Left kidney (tissue), 8 donors: ENCODE data around the gene GNPAT. TPM values are rescaled to one million over a fixed set of nuclear protein-coding genes. Genes with fewer than 3 reads are reported as not detected.
A peak's percentile ranks its signal among the peaks of the same experiment; 100 is the strongest.

ENCODE experiments used
- DNase-seq: peaks from one replicate; pipeline ENCODE4 v3.0.0-alpha.2; 2013
- long read RNA-seq, 8 donors: transcript quantifications; one replicate each; lab custom pipeline, GENCODE V29; 2026
- polyA plus RNA-seq: library from polyadenylated mRNA; unstranded; fragments of 120-200 nt; gene quantifications from one replicate; pipeline ENCODE4 v1.2.1, GENCODE V29; 2013; ENCODE audit not compliant: insufficient read length

Gene GNPAT
- 82.2 TPM for polyA plus RNA-seq
- long read RNA-seq, donor 1, transcript GNPAT-201 (16 exons, 2,643 nt) = major isoform, 15 of 18 reads
- long read RNA-seq, donor 1, partial matches to known transcripts = 0 of 18 reads
- long read RNA-seq, donor 1, other reads (novel, unspliced or antisense) = 0 of 18 reads
- long read RNA-seq, donor 2, transcript GNPAT-201 (16 exons, 2,643 nt) = major isoform, 10 of 12 reads
- long read RNA-seq, donor 2, partial matches to known transcripts = 0 of 12 reads
- long read RNA-seq, donor 2, other reads (novel, unspliced or antisense) = 0 of 12 reads
- long read RNA-seq, donor 3, transcript GNPAT-201 (16 exons, 2,643 nt) = major isoform, 5 of 15 reads
- long read RNA-seq, donor 3, partial matches to known transcripts = 9 of 15 reads
- long read RNA-seq, donor 3, other reads (novel, unspliced or antisense) = 0 of 15 reads
- long read RNA-seq, donor 4 = 0 reads
- long read RNA-seq, donor 5, transcript GNPAT-201 (16 exons, 2,643 nt) = major isoform, 13 of 35 reads
- long read RNA-seq, donor 5, partial matches to known transcripts = 18 of 35 reads
- long read RNA-seq, donor 5, other reads (novel, unspliced or antisense) = 0 of 35 reads
- long read RNA-seq, donor 6, transcript GNPAT-201 (16 exons, 2,643 nt) = major isoform, 14 of 14 reads
- long read RNA-seq, donor 6, partial matches to known transcripts = 0 of 14 reads
- long read RNA-seq, donor 6, other reads (novel, unspliced or antisense) = 0 of 14 reads
- long read RNA-seq, donor 7, transcript GNPAT-201 (16 exons, 2,643 nt) = major isoform, 12 of 25 reads
- long read RNA-seq, donor 7, partial matches to known transcripts = 11 of 25 reads
- long read RNA-seq, donor 7, other reads (novel, unspliced or antisense) = 0 of 25 reads
- long read RNA-seq, donor 8, transcript GNPAT-201 (16 exons, 2,643 nt) = major isoform, 7 of 8 reads
- long read RNA-seq, donor 8, partial matches to known transcripts = 0 of 8 reads
- long read RNA-seq, donor 8, other reads (novel, unspliced or antisense) = 0 of 8 reads

DNA sequence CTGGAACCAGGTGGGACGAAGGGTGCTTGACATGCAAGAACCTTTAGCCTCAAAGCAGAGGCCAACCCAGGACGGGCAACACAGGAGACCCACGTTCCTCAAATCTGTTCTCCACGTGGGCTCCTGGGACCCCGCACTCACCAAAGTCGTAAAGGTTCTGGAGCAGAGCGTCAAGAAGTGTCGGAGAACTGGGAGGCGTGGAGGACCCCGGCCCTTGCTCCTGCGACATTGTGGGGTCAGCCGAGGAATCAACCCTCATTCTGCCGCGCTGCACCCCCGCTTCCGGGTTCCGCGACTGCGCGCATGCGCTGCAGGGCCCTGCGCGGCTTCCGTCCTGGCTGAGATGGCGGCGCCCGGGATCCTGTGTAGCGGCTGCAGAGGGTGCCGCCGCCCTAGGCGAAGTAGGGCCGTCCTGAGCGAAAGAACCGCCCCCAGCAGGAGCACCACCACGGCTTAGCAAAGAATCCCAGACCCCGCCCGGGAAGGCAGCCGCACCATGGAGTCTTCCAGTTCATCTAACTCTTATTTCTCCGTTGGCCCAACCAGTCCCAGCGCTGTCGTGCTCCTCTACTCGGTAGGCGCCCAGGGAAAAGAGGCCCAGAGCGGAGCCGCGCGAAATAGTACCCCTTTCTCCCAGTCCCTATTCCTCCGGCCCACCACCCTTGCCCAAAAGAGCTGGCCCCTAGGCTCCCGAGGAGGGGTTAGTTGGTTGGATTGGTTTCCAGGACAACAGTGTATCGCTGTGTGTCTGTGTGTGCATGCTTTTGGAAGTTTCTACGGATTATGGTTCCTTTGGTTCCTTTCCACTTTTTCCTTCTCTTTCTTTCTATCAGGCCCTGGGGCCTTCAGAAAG is at the start of gene GNPAT:
TSS of gene GNPAT (plus strand) at position 330 of the 853 bp plus-strand sequence. CDS start at position 497, 167 bp downstream.
- peak; percentile 83 for DNase-seq

DNA sequence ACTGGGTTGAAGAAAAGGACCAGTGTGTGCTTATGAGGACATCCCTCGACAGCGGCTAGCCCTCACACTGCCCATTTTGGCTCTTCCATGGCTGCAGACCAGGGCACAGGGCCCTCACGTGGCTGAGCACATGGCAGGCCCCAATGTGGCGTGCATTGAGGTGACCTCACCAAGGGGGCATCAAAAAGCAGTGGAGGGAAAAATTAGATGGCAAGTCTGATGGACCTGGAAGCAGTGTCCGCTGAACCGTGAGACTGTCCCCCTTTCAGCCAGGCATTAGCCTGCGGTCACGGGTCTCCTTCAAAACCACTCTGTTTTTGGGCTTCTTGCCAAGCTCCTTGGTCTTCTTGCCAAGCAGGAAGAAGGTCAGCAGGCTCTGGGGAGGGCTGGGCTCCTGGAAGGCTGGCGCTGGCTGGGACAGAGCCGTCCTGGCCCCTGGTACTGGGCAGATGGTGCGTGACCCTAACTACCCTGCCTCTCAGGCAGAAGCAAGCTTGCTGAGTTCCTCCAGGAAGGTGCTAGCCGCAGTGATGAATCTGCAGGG is 48.3 kb upstream of the GNPAT start:
- peak; percentile 51 for DNase-seq

DNA sequence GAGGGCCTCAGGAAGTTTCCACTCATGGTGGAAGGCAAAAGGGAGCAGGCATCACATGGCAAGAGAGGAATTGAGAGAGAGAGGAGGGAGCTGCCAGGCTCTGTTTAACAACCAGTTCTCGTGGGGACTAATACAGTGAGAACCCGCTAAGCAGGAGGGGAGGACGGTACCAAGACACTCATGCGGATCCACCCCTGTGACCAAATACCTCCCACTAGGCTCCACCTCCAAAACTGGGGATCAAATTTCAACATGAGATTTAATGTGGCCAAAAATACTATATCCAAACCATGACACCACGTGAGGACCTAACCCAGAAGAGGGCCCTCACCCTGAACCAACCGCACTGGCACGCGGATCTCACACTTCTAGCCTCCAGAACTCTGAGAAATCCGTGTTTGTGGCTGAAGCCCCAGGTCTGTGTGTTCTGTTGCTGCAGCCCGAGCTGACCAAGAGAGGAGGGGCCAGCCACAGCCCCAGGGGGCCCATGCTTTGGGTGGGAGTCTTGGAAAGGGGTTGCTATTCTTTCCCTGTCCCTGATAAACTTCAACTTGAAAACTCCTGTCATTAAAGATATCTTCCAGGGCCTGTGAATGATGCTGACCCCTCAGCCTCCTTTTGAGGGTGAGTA is 47.2 kb upstream of the GNPAT start:
- no peak for DNase-seq

DNA sequence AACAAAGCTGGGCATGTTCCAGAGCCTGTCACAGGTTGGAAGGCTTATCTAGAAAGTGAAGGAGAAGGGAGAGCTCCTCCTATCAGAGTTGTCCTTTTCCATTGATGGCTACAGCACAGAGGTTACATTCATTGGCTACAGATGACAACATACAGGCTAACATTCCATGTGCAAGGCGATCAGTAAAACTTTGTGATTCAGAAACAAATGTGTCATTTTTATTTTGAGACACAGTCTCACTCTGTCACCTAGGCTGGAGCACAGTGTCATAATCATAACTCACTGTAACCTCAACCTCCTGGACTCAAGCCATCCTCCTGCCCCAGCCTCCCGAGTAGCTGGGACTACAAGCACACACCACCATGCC is 46.6 kb upstream of the GNPAT start:
- DNase-seq = no peak

DNA sequence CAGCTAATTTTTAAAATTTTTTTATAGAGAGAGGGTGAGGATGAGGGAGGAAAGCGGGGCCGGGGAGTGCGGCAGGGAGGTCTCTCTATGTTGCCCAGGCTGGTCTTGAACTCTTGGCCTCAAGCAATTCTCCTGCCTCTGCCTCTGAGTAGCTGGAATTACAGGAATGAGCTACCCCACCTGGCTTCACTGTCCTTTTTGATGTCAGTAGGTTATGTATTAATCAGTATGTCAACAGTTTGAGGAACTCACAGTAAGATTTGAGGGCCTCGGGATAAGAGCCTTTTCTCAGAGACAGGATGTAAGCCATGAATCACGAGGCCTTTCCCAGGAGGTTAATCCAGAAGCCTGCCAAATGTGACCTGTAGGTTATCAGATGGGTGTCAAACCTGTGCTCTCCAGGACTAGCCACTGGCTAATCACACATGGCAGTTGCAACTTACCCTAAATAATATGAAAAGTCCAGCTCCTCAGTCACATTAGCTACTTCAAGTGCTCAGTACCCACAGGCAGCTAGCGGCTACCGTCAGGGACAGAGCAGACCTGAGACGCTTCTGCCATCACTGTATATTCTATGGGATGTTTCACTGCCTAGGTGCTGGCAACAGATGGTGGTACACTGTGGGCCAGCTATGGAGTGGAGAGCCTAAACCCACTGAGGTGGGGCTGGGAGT is 46.0 kb upstream of the GNPAT start:
- no peak for DNase-seq

DNA sequence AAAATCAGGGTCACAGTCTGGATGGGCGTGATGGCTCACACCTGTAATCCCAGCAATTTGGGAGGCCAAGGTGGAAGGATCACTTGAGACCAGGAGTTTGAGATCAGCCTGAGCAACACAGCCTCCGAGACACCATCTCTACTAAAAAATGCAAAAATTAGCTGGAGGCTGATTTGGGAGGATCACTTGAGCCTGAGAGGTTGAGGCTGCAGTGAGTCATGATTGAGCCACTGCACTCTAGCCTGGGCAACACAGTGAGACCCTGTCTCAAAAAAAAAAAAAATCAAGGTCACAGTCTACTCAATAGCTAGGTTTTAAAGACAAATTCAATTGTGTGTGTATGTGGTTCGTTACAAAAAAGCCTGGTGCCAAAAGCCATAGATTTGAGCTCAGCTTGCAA is 44.7 kb upstream of the GNPAT start:
- DNase-seq = no peak

DNA sequence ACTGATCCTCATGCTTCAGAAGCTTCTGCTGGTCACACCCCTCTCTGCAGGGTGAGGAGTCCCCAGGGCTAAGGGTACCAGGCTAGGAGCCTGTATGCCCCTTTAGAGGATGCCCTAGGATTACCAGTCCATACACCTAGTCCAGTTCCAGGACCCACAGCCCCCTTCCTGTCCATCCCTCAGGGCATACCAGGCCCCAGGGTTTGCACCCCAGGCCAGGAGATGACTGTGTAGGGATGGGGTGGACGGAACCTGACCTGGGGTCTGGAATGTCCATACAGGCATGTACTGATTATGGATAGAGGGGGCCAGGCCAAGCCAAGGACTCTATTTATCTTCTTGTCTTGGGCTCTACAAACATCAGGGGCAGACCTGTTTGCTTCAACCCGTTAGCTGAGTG is 44.3 kb upstream of the GNPAT start:
- no peak for DNase-seq

DNA sequence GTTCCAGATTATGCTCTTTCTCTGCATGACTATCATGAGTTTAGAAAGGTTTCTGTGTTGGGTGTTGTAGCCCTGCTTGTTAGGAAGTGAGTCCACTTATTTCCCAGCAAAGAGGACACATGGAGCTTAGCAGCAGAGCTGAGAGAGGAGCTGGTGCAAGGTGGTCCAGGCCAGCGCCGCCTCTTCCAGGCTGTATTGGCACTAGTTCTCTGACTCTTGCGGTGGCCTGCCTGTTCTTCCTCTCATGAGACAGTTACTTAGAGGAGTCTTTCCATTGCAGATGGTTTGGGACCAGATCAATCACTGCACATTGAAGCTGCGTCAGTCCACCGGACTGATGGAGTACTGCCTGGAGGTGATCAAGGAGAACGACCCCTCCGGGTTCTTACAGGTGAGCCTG is 41.1 kb upstream of the GNPAT start:
- no peak for DNase-seq

DNA sequence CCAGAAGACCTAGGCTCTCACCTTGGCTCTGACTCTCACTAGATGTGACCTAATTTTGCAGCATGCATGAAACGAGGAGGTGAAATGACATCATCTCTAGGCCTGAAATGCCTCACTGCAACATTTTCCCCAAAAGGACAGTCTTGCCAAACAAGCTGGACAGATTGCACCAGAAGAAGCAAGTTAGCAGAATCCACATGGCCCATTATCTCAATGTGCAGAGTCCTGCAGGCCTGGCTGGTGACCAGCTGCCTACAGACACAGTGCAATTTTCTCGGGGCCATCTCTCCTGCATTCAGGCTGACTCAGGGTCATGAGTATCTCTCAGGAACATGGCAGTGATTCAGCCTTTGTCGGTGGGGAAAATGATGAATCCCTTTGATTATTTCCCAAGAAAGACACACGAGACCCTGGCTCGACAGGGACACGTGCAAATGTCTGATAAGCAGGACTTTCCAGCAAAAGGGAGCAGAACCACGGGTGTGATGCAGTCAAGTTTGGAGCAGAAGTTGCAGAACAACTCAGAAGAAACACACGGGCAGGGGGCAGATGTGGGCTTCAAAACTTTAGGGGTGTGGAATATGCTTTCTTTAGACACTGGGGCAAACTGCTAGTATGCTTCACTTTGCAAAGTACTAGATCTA is 40.5 kb upstream of the GNPAT start:
- no peak for DNase-seq

DNA sequence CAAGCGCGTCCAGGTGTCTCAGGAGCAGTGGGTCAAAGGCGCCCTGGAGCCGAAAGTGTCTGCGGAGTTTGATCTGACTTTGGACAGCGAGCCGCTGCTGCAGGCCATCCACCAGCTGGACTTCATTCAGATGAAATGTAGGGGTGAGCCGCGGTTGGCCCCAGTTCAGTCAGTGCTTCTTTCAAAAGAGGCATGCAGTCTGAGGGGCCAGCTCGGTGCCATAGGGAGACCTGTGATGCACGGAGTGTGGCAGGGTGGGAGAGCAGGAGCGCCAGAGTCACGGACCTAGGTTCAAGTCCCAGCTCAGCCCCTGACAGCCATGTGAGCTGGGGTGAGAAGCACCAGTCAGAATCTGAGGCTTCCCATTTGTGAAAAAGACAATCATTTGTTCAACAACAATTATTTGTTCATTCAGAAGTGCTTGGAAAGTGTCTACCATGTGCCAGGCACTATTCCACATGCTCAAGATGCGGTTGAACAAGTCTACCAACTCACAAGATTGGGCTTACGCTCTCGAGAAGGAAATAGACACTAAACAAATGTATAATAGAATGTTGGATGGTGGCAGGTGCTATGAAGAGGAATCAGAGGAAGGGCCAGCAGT is 39.5 kb upstream of the GNPAT start:
- no peak for DNase-seq

DNA sequence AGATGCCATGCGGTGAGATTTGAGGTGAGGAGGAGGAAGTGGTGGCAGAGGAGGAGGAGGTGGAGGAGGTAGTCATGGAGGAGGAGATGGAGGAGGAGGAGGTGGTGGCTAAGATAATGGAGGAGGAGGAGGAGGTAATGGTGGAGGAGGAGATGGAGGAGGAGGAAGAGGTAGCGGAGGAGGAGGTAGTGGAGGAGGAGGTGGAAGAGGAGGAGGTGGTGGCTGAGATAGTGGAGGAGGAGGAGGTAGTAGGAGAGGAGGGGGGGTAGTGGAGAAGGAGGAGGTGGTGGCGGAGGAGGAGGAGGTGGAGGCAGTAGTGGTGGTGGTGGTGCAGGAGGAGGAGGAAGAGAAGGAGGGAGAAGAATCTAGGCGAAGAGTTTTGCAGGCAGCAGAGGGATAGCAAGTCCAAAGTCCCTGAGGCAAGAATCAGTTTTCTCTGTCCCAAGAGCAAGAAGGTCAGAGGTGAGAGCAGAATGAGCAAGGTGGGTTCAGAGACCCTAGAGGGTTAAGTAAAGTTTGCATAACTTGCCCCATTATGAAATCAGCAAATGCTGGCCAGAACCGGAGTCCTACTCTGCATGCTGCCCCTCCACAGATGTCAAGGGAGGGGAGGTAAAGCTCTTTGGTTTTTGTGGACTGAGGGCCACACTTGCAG is 38.9 kb upstream of the GNPAT start:
- no peak for DNase-seq

DNA sequence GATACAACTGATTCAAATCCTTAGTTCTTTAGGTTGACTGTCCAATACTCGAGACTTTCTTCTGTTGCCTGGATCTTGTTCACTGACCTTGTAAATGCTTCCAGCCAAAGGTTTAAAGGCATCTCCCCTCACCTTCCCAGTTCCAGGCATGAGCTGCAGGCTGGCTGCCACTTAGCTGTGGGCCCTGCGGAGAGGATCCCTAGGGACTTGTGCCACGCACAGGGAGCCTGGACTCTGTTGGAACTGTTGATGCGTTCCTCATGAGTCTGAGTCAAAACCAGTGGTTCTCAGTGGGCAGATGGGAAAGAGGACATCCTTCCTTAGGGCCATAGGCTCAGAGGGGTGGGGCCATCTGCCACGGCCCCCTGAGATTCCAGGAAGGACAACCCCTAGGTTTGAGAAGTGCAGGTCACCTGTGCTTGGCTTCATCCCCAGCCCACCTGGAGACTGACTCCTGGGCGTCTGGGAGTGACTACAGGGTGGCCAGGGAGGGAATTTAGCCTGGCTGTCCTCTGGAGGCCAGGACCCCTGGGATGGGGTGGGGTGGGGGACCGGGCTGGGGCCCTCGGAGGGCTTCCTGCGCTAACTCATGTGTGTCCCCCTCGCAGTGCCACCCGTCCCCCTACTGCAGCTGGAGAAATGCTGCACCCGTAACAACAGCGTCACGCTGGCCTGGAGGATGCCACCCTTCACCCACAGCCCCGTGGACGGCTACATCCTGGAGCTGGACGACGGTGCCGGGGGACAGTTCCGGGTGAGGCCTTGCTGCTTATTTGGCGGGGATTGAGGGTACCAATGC is 37.6 kb upstream of the GNPAT start:
- no peak for DNase-seq

DNA sequence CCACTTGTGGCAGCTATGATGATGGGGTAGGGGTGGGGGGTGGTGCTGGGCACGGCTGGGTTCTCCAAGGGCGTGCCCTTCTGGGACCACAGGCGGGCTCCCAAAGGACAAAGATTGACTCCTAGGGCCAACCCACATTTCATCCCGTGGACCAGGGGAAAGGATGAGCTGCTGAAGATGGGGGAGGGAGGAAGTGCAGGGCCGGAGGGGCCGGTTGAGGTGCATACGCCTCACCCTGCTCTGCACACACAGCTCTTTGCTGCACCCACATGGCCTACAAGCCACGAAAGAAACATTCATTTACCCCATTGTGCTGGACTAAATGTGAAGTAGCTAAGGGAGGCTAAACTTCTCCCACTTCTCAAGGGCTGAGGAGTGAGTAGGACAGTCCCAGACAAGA is 34.2 kb upstream of the GNPAT start:
- DNase-seq = no peak

DNA sequence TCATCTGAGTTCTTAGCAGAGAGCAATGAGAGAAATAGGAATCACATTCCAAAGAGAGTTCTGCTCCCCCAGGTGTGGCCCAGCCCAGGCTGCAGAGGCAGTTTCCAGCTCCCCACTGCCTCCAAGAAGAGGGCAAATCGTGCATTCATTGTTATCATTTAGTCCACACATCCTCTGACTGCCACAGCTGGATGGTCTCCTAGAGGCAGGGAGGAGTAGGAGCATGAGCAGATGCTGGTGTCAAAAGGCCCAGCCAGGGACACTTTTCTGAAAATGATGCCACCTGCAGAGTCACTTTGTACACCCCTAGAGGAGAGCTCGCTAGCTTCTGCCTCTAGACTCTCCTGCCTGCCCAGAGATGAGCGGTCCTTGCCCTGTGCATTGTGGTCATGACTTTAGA is 33.6 kb upstream of the GNPAT start:
- no peak for DNase-seq

DNA sequence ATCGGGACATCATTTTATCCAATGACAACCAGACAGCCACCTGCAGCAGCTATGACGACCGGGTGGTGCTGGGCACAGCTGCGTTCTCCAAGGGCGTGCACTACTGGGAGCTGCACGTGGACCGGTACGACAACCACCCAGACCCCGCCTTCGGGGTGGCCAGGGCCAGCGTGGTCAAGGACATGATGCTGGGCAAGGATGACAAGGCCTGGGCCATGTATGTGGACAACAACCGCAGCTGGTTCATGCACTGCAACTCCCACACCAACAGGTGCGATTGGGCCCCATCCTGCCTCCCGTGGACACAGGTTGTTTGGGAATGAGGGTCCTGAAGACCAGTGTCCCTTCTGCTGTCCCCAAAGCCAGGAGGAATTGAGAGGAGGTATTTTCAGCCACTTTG is 32.0 kb upstream of the GNPAT start:
- no peak for DNase-seq

DNA sequence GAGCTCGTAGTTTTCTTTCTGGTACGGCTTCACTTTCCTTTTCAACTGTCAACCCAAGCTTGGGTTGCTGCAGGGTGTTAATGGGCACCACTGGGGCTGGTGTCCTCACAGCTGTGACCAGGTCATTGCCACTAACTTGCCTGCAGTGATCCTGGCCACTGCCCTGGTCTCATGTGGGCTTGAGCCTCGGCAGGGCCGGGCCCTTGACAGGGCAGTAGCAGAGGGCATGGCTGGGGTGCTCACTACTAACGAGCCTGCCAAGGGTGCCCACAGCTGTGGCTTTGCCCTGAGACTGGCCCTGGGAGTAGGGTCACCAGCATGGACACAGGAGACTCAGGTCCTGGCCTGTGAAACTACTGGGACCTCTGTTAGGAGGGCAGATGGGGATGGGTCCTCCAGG is 31.5 kb upstream of the GNPAT start:
- DNase-seq = no peak

DNA sequence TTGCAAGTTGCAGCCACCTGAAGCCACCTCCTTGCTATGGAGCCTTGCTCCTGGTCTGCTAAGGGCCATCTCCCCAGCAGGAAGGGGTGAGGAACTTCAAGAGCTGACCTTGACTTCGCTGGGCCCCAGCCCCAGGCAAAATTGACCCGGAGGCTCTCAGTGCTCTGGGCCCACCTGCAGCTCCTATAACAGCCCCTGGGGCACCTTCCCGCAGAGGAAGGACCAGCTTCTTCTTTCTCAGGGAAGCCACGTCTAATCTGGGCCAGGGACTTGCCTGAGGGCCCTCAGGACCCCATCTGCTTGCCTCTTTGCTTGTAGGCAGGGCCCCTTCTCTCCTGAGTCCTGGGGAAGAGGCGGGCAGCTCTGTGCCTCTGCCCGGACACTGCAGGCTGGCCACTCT is 30.9 kb upstream of the GNPAT start:
- DNase-seq = no peak
